ENCODE results near the gene PODXL2. TPM values are rescaled to one million over a fixed set of nuclear protein-coding genes. Genes with fewer than 3 reads are reported as not detected.

Gene PODXL2
- total RNA-seq, 1 experiment from 2014 or later, result 55.3 TPM

DNA sequence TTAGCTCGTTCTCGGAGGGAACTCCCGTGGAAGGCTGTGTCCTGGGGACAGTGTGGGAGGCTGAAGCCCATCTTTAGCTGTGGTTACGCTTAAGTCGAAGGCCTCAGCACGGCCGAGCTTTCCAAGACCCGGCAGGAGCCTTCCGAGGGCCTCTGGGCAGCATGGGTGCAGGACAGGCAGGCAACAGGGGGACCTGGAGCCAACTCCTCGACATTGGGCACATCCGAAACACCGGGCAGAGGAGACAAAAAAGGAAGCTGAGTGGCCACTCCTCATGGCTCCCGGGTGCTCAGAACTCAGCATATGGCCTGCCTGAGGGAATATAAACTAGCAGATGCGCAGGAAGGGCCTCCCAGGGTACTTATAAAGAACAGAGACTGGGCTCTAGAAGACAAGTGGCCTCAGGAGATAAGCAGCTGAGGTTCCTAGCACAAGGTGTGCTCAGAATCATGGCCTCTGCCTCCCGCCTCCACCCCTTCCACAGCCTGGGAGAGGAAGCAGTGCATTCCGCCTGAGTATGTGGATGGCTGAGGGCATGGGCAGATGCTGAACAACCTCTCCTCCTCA is 77.9 kb downstream of the PODXL2 start:
- no peak for DNase-seq (ENCODE audit: low read depth)

- no peak for DNase-seq (ENCODE audit: low read depth)
These were observed 78.9 kb downstream of the PODXL2 start for GRCh38 chr3:127707851-127708411.

- DNase-seq (ENCODE audit: low read depth), result no peak
These were observed 79.9 kb downstream of the PODXL2 start for GRCh38 chr3:127708837-127709236.

GRCh38 chr3:127709320-127710060 is 80.5 kb downstream of the PODXL2 start:
- DNase-seq (ENCODE audit: low read depth), result no peak

GRCh38 chr3:127710155-127710941 is 81.4 kb downstream of the PODXL2 start:
- peak; percentile 66 for DNase-seq (ENCODE audit: low read depth)

DNA sequence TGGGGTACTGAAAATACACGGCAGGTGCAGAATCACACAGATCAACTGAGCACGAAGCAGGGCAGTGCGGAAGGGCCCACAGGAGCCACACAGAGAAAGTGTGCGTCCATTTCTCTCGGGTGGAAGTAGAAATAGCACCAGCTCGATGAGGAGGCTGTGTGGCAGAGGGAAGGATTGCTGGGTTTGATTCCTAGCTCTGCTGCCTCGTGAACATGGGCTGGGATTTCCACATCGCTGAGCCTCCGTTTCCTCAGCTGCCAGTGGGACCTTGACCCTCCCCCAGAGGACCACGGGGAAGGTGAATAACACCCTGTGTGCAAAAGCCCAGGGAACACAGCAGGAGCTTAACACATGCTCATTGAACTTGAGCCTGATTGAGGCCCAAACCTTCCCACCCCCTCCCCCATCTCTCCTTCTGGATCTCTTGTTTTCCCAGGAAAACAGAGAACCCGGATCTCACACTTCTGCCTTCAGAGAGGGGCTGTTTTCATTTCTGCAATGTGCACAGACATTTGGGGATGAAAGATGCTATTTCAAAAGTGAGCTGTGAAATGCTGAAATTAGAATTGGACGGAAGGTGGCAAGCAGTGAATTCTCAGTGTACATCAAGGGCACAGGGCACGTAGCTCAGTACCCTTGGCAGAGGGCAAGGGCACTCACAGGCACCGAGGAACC is 82.2 kb downstream of the PODXL2 start:
- DNase-seq (ENCODE audit: low read depth), result no peak

DNA sequence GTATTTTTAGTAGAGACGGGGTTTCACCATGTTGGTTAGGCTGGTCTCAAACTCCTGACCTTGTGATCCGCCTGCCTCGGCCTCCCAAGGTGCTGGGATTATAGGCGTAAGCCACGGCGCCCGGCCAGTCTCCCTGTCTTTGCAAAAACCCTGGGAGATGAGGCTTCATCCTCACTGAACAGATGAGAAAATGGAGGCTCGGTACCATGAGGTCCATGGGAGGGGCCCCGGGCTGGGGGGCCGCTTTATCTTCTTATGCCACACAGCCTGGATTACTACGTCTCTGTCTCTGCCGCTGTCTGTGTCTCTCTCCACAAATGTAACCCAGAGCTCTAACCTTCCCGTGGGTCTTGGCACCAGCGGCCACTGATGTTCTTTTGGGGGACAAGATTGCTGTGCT is 82.9 kb downstream of the PODXL2 start:
- DNase-seq (ENCODE audit: low read depth), result no peak

DNA sequence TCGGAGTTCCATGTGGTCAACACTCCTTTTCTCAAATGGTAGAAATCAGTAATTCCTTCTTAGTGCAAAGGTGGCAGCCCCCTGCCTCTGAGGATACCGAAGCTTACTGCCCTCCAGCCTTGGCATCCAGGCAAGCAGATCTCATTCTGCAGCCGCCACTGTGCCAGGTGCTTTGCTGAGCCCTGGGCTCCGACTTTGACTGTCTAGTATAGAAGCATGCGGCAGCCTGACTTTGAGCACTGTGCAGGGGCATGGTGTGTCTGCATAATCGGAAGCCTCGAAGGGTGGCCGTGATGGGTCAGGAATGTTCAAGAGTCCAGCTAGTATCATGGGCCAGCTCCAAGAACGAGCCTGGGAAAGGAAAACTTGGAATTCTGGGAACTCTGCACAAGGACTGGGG is 83.5 kb downstream of the PODXL2 start:
- no peak for DNase-seq (ENCODE audit: low read depth)

DNA sequence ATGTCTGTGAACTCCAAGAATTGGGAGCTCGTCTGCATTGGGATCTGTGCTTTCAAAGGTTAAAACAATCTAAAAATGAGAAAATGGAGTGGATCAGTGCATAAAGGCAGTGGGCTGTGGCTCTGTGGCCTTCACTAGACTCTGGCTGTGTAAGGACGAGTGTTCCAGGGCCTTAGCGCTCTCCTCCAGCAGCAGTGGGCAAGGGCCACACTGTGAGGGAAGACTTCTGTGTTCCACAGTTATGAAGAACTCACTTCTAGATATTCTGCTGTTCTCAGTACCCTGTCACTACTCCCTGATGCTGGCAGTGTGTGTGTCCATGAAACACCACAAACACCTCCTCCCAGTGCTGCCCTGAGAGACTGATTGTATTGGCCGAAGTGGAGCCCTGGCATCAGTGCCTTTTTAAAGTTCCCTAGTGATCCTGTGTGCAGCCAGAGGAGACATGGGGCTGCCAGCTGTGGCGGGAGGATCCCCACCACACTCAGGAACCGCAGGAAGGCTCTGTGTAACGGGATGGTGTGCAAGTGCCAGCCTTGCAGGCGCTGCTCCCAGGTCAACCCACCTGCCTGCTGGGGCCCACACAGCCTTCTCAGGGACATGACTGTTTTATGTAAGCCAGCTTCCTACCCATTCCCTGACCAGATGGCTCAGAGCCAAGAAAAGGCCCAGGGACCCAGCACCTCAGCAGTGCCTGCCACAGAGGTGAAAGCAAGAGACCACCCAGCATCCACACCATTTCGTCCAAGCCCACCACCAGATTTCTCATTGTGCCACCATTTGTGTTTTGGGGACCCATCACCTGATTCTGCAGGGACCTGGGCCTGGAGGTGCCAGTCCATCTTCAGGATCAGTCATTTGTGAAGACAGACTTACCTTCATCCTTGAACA is 84.1 kb downstream of the PODXL2 start:
- no peak for DNase-seq (ENCODE audit: low read depth)

DNA sequence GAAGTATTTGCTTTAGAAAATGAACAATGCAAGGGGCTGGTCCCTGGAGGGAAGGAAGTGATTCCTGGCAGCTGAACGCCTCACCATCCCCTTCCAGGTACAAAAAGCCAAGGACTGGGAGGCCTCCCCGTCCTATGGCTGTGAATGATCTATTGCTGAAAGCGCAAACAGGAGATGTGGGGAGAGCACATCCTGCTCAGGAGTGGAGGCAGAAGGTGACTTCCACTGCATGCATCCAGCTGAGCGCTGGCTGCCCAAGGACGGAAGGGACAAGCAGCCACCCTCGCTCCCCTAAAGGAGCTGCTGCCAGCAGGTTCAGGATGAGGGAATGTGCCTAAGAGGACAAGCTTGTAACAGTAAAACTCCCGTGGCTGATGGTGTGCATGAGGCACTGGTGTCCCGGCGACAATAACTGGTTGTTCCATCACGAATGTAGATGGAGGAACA is 85.2 kb downstream of the PODXL2 start:
- DNase-seq (ENCODE audit: low read depth), result no peak

GRCh38 chr3:127714866-127715265 is 85.9 kb downstream of the PODXL2 start:
- DNase-seq (ENCODE audit: low read depth), result no peak

DNA sequence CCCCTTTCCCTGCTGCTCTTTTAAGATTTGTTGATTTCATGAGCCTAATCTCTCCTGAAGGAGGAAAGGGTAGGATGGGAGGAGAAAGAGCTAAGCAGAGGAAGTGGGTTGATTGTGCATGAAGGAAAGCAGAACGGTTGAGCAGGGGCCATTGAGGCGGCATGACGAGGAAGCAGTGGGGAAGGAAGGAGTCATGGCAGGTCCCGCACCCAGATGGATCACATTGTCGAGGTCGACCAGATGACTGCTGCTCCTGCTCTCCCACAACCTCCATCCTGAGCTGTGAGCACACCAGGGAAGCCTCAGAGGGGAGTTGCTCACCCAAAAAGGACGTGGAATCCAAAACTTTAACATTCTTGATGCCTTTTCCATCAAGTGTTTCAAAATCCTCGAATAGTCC is 86.5 kb downstream of the PODXL2 start:
- DNase-seq (ENCODE audit: low read depth), result no peak

- no peak for DNase-seq (ENCODE audit: low read depth)
These were observed 87.4 kb downstream of the PODXL2 start for GRCh38 chr3:127716384-127716783.

- DNase-seq (ENCODE audit: low read depth), result no peak
These were observed 88.6 kb downstream of the PODXL2 start for GRCh38 chr3:127717357-127718244.

DNA sequence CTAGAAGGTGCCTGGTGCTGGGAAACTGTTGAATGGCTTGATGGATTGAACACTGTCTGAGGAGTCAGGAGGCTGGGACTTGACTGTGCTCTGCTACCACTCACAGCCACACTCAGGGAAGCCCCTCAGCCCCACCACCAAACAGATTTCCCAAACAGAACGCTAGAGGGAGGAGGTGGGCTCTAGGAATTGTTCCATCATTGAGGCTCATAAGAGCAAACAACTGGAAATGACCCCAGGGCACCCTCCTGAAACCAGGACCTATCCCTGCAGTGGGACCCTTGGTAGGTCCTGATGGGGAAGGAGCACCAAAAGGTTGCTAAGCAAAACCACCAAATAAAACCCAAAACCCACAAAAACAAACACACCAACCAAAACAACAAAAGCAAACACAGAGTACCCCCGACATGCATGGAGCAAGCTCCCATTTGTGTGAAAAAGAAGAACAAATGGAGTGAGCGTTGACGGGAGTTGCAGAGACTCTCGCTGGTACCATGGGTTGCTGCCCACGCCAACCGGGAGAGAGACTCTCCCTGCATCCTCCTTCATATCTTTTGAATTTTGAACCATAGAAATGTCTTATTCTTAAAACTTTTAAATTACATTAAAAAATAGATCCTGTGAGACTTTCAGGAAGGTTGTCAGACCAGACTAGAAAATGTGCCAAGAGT is 89.4 kb downstream of the PODXL2 start:
- no peak for DNase-seq (ENCODE audit: low read depth)

- no peak for DNase-seq (ENCODE audit: low read depth)
These were observed 89.9 kb downstream of the PODXL2 start for GRCh38 chr3:127718916-127719290.

- no peak for DNase-seq (ENCODE audit: low read depth)
These were observed 90.4 kb downstream of the PODXL2 start for GRCh38 chr3:127719369-127719768.

GRCh38 chr3:127720161-127720823 is 91.3 kb downstream of the PODXL2 start:
- DNase-seq (ENCODE audit: low read depth), result no peak
